NB4 (cell line): ENCODE data around the gene FBXW11.

Source experiments
- MAX ChIP-seq: IDR thresholded peaks from 2 replicates; pipeline ENCODE4 v1.6.1; 2011; ENCODE audit warnings: low read depth, low read length
- TF ChIP-seq, protein P1 (sequence below): IDR thresholded peaks from one replicate; pipeline ENCODE4 v1.5.1; 2012; ENCODE audit warnings: low read depth, low read length

DNA sequence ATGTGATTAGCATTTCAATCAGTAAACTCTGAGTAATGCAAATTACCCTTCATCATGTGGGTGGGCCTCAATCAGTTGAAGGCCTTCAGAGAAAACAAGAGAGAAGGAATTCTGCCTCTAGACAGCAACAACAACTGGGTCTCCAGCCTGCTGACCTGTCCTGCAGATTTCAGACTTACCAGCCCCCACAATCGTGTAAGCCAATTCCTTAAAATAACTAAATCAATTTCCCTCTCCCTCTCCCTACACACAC is 41.7 kb upstream of the FBXW11 start:
- TF ChIP-seq, protein P1, sequence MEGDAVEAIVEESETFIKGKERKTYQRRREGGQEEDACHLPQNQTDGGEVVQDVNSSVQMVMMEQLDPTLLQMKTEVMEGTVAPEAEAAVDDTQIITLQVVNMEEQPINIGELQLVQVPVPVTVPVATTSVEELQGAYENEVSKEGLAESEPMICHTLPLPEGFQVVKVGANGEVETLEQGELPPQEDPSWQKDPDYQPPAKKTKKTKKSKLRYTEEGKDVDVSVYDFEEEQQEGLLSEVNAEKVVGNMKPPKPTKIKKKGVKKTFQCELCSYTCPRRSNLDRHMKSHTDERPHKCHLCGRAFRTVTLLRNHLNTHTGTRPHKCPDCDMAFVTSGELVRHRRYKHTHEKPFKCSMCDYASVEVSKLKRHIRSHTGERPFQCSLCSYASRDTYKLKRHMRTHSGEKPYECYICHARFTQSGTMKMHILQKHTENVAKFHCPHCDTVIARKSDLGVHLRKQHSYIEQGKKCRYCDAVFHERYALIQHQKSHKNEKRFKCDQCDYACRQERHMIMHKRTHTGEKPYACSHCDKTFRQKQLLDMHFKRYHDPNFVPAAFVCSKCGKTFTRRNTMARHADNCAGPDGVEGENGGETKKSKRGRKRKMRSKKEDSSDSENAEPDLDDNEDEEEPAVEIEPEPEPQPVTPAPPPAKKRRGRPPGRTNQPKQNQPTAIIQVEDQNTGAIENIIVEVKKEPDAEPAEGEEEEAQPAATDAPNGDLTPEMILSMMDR = no peak
- TF ChIP-seq MAX = no peak
